ENCODE measurements around the gene CYP24A1.

- TF ChIP-seq CTCF (IDR thresholded peaks at IDR 0.05), result no peak
- TF ChIP-seq POLR2A (IDR thresholded peaks at IDR 0.05), result no peak
- TF ChIP-seq EP300 (IDR thresholded peaks at IDR 0.05), result no peak
These were observed 63.7 kb downstream of the CYP24A1 start for GRCh38 chr20:54110041-54110440.

All from ovary (tissue), 3 donors.